Left kidney (tissue), 2 donors: ENCODE results near the gene CAMK4. TPM values are rescaled to one million over a fixed set of nuclear protein-coding genes. Genes with fewer than 3 reads are reported as not detected.
A peak's percentile ranks its signal among the peaks of the same experiment; 100 is the strongest.

ENCODE experiments used
- DNase-seq: peaks from one replicate; pipeline ENCODE4 v3.0.0-alpha.2; 2013
- polyA plus RNA-seq: library from polyadenylated mRNA; unstranded; fragments of 120-200 nt; gene quantifications from one replicate; pipeline ENCODE4 v1.2.1, GENCODE V29; 2013; ENCODE audit not compliant: insufficient read length

Gene CAMK4
- polyA plus RNA-seq, 1 donor, result 6.1 TPM

DNA sequence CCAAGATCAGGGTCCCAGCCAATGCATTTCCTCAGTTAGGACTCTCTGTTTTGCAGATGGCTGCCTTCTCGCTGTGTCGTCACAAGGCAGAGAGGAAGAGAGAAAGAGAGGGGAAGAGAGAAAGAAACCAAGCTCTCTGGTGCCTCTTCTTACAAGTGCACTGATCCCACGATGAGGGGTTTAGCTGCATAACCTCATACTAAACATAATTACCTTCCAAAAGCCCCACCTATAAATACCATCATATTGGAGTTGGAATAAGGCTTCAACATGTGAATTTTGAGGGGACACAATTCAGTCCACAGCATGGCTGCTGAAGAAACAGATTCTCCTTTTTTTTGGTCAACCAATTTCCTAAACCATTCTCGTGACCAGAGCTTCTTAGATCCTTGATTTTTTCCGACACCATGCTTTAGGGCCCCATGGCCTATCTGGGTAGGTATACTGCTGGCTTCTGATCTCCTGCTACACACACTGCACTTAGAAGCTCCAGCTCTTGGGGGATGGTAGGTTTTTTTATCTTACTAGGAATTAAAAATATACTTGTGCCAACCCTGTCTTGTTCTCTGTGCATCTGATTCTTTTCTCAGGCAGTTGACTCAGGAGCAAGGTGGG lies 5.1 kb downstream of the CAMK4 start:
- no peak for DNase-seq

DNA sequence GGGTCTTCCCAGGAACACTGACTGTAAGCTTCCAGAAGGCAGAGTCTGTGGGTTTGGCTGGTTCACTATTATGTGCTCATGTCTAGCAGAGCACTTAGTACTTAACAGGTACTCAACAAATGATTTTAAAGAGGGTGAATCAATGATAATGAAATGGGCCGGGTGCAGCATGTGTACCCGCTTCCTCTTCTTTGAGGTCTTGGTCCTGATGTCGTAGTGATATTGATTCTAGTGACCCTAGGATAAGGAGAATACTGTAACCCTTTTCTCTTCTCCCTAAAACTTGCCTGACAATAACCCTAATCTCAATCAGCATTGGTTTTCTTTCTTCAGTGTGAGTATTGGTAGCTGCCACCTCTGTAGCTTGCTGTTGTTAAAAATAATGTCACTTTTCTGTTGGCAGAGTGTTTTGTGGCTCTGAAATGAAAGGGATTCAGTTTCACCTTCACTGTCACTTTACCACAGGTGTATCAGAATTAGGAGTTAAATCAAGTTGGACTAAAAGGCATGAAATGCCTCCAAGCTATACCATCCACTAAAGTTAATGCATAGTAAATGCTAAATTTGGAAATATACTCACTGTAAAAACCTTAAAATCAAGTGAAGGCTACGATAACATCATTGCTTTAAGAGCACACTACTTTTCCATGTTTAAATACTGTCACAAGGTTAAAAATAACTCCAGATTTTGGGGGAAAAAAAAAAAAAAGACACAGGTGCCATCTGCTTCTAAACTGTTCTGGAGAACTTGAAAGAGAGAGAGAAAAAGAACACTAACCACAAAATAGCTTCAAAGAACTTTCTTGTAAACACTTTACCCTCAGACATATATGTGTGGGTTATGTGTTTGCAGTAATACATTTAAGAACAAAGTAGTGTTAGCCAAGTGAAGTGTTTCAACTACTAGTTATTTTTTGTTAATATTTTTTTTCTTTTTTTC lies 6.0 kb downstream of the CAMK4 start:
- no peak for DNase-seq

DNA sequence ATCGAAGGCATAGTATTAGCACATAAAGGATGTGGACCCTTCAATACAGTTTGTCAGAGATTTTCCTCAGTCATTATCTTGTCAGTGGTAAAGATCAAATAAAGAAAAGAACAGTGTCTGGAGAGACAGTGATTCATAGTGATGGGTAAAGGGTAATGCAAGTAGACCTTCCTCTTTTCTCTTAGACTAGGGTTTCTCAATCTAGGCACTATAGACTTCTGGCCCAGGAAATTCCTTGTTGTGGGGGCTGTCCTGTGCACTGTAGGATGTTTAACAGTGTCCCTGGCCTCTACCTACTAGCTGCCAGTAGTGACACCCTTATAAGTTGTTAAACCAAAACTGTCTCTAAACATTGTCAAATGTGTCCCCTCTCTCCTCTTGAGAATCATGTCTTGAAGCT lies 6.9 kb downstream of the CAMK4 start:
- no peak for DNase-seq

DNA sequence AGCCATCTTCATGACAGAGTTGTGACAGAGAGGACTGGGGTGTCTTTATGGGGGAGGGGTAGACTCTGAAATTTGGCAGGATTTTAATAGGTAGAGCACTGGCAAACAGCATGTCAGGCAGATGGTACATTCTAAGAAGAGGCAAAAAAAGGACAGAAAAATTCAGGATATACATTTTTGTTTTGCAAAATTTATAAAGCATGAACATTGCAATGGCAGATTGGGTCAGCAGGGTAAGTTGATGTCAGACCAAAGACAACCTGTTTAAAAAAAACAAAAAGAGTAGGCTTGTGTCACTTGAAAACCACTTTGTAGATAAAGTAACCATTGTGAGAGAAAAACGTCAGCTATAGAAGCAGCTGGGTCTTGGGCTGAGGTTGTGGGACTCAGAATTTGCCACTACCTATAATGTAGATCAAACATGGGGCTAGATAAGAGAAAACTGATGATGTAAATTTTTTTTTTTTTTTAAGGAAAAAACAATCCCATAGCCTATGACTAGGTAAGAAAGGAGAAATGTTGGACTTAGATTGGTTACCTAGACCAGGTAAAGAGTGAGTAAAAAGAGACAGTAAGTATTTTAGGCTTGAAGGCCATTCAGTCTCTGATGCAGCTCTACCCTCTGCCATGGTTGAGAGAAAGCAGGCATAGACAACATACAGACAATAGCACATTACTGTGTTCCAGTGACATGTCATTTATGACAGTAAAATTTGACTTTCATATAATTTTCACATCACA lies 8.3 kb downstream of the CAMK4 start:
- no peak for DNase-seq

DNA sequence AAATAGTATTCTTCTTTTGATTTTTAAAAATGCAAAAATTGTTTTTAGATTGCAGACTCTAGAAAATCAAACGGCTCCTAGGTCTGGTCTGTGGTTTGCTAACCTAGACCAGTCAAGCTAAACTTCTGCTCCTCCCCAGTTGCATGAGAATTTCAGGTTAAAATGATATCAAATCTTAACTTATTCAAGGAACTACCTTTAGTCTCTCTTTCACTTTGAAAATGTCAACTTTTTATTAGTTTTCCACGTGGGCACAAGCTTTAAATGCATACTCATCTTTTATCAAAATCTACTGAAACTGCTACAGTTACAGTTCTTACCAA lies 8.8 kb downstream of the CAMK4 start:
- no peak for DNase-seq

DNA sequence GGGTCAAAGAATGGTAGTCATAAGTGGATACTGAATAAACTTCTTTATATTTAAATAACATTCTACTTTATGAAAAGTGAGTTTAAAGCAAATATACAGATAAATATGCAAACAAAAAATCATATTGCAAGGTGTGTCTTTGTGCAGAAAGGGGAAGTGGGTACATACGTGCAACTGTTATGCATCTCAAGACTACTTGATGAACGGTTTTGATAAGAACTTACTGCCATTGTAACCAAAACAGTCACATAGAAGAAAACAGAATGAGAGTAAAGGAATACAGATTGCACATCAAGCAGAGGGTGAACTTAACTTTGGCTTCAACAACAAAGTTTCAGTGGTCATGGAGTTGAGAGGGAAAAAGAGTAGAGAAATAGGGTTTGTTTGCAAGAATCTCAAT lies 9.9 kb downstream of the CAMK4 start:
- no peak for DNase-seq

DNA sequence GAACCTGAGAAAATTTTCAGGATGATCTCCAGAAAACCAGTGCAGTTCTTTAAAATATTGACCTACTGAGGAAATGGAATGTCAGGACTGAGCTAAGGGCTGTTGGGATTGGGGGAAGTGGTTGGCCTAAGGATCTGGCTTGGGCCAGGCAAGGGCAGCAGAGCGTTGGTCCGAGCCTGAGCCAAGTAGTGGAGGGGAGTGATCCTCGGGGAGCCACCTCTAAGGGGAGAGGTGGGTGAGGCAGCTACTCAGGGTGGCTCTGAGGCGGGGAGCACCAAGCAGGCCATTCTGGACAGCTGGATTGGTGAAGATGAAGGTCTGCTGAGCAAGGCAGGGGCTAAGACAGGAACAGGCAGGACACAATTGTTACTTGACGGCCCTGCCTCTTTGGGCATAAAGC lies 11.5 kb downstream of the CAMK4 start:
- DNase-seq, result no peak

DNA sequence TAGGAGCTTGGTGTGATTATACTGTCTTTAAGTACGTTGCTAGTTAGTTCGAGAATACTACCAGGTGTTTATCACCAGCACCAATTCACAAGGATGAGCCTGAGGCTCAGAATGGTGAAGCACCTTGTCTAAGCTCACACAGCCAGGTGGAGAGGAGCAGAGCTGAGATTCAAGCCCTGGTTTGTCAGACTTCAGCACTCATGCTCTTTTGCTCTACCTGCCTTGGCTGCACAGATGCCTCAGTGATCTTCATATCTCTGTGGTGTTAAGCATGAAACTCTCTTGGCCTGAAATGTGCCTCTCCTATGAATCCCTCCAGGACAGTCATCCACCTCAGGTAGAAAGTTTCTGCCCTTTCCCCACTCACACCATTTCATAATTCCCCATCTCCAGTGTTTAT lies 12.2 kb downstream of the CAMK4 start:
- DNase-seq, result no peak

DNA sequence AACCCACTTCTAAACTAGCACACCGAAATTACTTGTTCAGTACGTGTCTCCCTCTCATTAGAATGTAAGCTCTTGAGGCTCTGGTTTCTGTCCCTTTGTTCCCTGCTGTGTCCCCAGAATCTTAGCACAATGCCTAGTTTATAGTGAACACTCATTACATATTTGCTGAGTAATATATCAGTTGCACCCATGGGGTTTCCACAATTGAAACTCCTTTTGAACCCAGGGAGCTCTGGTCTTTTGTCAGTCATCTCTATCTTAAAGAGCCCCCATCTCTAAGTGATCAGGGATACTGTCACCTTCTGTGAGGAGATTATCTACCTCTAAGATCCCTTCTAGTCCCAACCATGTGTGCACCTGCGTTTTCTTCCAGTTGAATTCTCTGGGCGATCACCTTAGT lies 12.8 kb downstream of the CAMK4 start:
- DNase-seq, result no peak

DNA sequence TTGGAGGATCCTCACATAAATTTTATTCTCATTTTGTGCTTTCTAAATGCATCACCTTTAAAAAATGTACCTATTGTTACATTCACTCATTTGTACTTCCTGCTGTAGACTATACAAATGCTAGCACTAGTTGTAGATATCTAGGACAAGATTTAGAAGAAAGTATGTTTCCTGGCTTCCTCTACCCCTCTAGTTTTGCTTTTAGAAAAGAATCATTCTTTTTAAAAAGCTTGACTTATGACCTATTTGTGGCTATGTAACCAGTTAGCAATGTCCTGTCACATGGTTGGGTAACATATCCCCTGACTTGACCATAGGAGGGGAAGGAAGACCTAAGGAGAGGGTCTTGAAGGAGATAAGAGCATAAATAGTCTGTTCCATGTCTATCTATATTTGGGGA lies 13.3 kb downstream of the CAMK4 start:
- no peak for DNase-seq

DNA sequence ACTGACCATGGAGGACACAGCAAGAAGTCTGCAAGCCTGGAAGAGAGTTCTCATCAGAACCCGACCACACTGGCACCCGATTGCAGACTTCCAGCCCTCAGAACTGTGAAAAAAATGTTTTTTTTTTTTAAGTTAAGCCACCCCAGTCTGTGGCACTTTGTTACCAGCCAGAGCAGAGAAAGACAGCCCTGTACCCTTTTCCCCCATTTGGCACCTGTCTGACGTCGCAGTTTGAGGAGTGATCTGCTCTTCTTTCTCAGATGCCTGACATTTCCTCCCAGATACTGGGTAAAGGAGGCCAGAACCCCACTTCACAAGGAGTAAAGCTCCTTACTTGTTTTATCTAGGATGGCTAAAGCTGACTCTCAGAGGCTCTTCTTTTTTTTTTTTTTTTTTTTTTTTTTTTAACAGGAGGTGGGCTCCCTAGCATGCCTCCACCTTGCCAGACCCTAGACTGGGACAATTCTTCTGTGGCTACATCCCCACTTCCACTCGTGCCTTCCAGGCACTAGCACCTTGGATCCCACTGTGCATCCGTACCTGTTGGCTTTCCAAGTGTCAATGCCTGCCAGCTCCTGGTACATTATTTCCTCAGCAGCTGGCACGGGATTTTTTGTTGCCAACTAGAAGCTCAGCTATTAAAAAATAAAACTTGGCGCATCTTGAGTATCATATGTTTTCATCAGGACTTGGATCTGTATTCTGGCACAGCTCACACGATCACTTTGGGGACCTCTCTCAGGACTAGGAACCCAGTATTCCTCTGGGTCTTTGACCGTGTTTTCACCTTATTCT lies 14.4 kb downstream of the CAMK4 start:
- DNase-seq, result no peak

DNA sequence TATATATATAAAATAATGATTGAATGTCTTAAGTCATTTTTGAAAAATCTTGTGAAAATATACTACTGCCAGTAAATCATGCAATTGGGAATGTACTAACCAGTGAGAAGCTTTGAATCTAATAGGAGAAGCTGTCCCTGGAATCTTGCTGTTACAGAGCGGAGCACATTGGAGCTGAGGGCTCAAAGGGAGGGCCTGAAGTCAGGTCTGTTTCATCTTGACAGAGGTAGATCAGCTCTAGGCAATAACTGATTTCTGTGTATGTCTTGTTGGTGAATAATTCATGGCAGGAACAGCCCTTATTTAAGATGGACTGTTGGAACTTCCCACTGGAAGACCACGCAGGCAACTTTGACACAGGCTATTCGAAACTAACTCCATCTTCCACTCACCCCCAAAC lies 17.5 kb downstream of the CAMK4 start:
- no peak for DNase-seq

DNA sequence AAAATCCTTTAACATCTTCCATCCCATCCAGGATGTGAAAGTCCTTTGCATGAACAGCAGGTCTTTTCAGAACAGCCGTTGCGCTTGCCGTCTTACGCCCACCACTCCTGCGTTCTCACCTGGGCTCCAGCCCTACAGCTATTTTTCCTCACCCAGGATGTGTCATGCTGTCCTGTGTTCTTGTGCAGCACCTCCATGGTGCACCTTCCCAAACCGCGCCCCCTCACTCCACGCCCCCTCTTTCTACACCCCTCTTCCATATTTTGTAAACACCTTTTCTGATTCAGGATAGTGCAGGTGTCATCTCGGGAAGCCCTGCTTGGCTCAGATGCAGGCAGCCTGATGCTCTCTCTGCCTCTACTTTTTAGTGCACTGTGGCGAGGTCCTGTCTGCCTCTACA lies 18.4 kb downstream of the CAMK4 start:
- DNase-seq, result no peak

DNA sequence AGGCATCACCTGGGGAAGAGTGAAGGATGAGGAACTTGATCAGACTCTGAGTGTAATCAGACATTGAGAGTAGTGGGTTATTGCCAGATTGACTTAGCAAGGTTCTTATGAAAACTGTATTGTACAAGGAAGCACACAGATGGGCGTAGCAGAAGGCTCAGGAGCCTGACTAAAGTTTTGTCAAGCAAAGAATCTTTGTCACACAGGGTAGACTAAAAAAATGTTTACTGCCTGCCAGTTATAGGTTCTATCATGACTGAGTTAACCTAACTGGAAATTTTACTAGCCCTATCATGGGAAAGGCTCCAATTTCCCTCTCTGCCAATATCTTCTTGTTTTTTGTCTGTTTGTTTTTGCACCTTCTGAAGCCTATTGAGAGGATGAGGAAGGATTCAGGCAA lies 19.1 kb downstream of the CAMK4 start:
- DNase-seq, result no peak

DNA sequence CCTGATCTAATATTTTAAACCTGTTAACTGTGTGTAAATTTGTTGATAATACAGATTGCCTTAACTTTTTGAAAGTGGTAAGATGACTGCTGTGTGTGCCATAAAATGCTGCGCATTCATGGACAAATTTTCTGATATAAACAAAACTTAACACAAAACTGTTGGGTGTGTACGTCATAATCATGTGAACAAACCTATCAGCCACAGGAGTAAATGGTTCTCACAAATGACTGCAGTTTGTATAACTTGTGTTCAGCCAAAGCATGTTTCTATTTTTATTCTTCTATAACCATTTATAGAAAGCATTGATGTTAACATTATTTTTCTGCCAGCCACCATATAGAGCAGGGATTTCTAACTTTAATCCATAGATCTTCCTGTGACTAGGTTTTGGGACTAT lies 21.5 kb downstream of the CAMK4 start:
- no peak for DNase-seq

DNA sequence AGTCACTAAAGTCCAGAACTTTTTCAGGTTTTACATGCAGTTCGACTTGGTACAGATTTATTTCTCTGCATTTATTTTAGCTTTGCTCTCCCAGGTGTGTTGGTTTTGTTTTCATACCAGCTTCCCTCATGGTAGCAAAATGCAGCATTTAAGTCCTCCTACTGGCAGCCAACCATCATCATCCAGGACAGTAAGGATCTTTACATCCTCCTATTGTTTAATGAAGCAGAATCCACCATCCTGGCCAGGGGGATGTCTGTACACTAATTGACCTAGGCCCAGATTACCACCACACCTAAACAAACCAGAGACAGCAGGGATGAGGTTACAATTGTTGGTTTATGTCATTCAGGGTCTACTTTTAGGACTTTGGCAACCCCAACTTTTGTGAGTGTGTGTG lies 22.3 kb downstream of the CAMK4 start:
- no peak for DNase-seq

DNA sequence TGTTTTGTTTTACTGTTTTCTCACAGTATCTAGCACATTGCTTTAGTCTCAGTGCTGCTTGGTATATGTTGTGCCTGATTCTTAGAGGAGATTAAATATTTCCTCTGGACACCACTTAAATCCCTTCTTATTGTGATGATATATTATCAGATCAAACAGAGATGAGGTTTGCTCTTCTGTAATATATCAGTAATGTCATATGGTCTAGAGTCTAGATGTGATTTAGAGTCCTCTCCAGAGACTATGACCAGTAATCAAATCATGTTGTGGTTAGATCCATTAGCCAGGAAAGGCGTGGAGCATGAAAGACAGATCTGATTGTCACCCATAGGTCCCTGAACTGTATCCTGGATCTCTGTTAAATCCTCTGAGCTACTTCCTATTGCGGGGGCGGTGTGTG lies 24.4 kb downstream of the CAMK4 start:
- DNase-seq, result no peak

DNA sequence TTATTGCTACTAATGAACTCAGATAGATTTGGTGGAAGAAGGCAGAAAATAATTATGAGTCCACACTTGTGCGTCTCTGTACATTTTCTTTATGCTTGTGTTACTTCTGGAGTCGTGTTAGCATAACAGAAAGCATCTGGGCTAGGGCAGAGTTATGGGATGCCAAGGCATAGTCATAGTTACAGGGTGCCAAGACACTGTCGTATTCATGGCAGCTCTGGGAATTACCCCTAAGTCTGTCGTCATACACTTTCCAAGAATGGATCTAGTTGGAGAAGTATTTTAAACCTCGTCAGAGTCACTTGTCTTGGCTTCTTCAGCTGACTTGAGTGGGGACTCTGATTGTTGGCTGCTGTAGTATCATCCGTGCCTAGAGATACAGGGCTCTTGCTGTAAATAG lies 27.7 kb downstream of the CAMK4 start:
- DNase-seq, result no peak

DNA sequence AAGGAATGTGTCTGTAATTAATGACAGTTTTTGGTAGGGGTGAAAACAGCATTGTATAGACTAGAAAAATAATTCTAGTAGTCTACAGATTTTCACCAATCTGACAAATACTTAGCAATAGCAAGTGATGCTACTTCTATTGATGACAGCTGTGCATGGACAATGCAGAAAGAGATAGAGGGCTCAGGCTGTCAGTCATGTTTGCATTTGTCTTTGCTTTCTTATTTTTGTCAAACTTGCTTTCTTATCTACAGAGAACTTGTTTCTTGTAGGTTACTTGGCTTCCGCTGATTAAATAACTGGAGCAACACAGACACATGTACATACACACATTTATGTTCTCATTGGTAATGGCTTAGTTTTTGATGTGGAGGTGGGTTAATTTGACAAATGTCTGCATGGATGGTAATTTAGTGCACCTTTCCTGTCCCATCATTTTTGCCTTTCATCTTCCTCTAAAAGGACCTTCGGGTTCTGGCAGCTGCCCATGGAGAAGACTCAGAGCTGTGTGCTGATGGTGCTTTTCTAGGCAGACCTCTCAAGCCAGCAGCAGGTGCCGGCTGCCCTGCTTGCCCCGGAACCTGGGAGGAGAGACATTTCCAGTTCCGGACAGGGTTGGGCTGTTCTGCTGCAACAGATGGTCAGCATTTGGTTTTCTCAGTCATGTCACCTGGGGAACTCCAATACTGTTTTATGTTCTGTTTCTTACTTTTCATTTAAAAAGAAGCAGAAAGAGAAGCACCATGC lies 28.8 kb downstream of the CAMK4 start:
- no peak for DNase-seq

DNA sequence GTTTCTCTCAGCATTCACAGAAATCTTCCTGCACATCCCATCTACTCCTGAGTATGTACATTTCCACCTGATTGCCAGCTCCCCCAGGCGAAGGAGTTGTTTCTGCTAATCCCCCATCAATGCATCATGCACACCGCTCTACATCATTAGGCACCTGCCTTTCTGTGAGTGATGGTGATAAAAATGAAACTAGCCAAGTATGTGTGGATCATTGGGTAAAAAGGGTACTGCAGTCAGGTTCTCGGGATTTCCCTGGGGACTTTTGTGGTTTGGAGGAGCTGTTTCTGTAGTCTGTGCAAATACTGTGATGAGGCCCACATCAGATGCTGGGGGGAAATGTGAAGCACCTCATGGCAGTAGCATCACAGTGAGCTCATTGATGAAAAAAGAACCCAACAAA lies 30.4 kb downstream of the CAMK4 start:
- no peak for DNase-seq

DNA sequence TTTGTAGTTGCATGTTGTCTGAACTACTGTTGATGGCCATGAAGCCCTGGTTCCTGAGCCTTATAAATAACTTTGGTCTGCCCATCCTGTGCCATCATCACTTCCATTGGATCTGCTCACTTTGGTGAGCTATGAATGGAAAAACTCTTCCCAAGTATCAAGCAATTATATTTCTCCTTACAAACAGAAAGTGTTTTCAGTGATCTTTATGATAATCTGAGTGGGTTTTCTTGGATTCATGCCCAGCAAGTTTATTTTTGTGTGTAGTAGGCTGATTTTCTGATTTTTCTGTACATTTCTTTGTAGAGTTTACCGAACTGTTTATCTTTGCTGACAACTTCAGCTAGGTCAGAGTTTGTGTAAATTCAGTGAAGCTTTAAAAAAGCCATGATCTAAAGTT lies 31.0 kb downstream of the CAMK4 start:
- DNase-seq, result peak; percentile 10

DNA sequence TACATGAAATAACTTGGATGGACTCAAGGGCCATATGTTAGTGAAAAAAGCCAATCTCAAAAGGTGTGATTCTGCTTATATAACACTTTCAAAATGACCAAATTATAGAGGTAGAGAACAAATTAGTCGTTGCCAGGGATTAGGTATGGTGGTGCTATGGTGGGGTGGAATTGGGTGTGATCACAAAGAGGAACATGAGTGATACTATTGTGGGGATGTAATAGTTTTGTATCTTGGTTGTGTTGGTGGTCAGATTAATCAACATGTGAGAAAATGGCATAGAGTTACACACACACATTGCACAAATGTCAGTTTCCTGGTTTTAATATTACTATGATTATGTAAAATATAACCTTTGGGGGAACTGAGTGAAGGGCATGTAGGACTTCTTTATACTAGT lies 31.9 kb downstream of the CAMK4 start:
- no peak for DNase-seq
